Testis (tissue), 3 donors: Measurements from ENCODE around the gene CTNNA2. TPM values are rescaled to one million over a fixed set of nuclear protein-coding genes. Genes with fewer than 3 reads are reported as not detected.
"Not testable (repeated sequence)": the region's sequence is repeated elsewhere in the genome, so short reads cannot be mapped to it uniquely, and the experiment has no call there.

Experiments
- DNase-seq: peaks from one replicate; pipeline ENCODE4 v3.0.0-alpha.2; 2019
- H3K27ac ChIP-seq, 2 donors: fragments of 200-600 bp; sonication (generic); one replicate each; pipeline ENCODE4 v1.5.1; 2019
- H3K27me3 ChIP-seq: fragments of 200-600 bp; sonication (generic); one replicate; pipeline ENCODE4 v1.5.1; 2019
- H3K36me3 ChIP-seq: fragments of 200-600 bp; sonication (generic); one replicate; pipeline ENCODE4 v1.5.1; 2017; ENCODE audit warnings: low read depth; ENCODE audit errors: missing control alignments
- H3K4me1 ChIP-seq: fragments of 200-600 bp; sonication (generic); one replicate; pipeline ENCODE4 v1.5.1; 2019
- H3K4me3 ChIP-seq, 2 donors: fragments of 200-600 bp; sonication (generic); one replicate each; pipeline ENCODE4 v1.5.1; 2017 to 2019
- H3K9me3 ChIP-seq: fragments of 200-600 bp; sonication (generic); one replicate; pipeline ENCODE4 v1.5.1; 2017
- CTCF ChIP-seq, 3 experiments: fragments of 450-650 bp in 2 of 3; fragments of 200-600 bp in 1 of 3; sonication (generic) in 1 of 3; IDR thresholded peaks; one replicate each; pipeline ENCODE4 v1.5.1; 2016 to 2019; ENCODE audit warnings: antibody characterized with exemption in 3 of 3, mild to moderate bottlenecking in 2 of 3, moderate library complexity in 1 of 3
- POLR2A ChIP-seq: fragments of 450-650 bp; IDR thresholded peaks from one replicate; pipeline ENCODE4 v1.6.1; 2017; ENCODE audit warnings: antibody characterized with exemption, mild to moderate bottlenecking, moderate library complexity
- WGBS, 2 donors: methylation state at CpG; one replicate each; pipeline ENCODE4 v1.1.5; 2018; 5-methylcytosine and 5-hydroxymethylcytosine counted together
- intact Hi-C: fragments of 100-400 bp; cut with DNase I; formaldehyde crosslinking; loops from one replicate; pipeline ENCODE4 v1.15.1; 2023; ENCODE audit warnings: low total_unique reads
- polyA plus RNA-seq: library from polyadenylated mRNA; stranded (reverse); fragments of 350-450 nt; fragmentation: Illumina TruSeq; extraction: RNeasy Lipid Tissue Mini Kit (QIAGEN cat#74804); gene quantifications from one replicate; pipeline ENCODE4 v1.2.3, GENCODE V29; 2014; ENCODE audit warnings: low read depth, low replicate concordance; ENCODE audit not compliant: insufficient read depth
- total RNA-seq, 2 donors: library from RNA; depleted of rRNA; stranded (reverse); fragments of >200 nt; gene quantifications; one replicate each; pipeline ENCODE4 v1.2.3, GENCODE V29; 2016

CTNNA2 gene
- total and polyA plus RNA-seq, 3 donors from 2014 or later: 36.8 to 44.5 (median 43.4) TPM

GRCh38 chr2:80198042-80198441 is 685.2 kb downstream of the CTNNA2 start:
- no peak overlapping the region for H3K27ac ChIP-seq
- H3K4me3 ChIP-seq: no peak overlapping the region
- H3K27me3 ChIP-seq: no peaks in the 10 kb centered on the region
- H3K9me3 ChIP-seq: no peaks in the 10 kb centered on the region
- intact Hi-C loops: no loop called here
- H3K36me3 ChIP-seq: no peaks in the 10 kb centered on the region
- TF ChIP-seq CTCF (IDR thresholded peaks at IDR 0.05) (no peak), POLR2A (no peak)
- DNase-seq: no peak
- no peaks in the 10 kb centered on the region for H3K4me1 ChIP-seq
- 90 to 93% methylated on average over 2 of the region's 2 CpGs for WGBS, 2 donors

GRCh38 chr2:80199504-80199903 is 686.7 kb downstream of the CTNNA2 start:
- H3K36me3 ChIP-seq: no peaks in the 10 kb centered on the region
- TF ChIP-seq CTCF (IDR thresholded peaks at IDR 0.05) (no peak), POLR2A (no peak)
- intact Hi-C loops: no loop called here
- H3K27ac ChIP-seq: no peak overlapping the region
- H3K4me3 ChIP-seq: no peak overlapping the region
- no peak for DNase-seq
- no peaks in the 10 kb centered on the region for H3K4me1 ChIP-seq
- no peaks in the 10 kb centered on the region for H3K9me3 ChIP-seq
- H3K27me3 ChIP-seq: no peaks in the 10 kb centered on the region

GRCh38 chr2:80203929-80204328 is 691.1 kb downstream of the CTNNA2 start:
- H3K27ac ChIP-seq, H3K36me3 ChIP-seq, H3K4me1 ChIP-seq, intact Hi-C loops, H3K27me3 ChIP-seq, H3K9me3 ChIP-seq, H3K4me3 ChIP-seq, DNase-seq: not testable (repeated sequence)
- WGBS, 2 donors: 86 to 87% methylated on average over 4 of the region's 4 CpGs

GRCh38 chr2:80205498-80205897 is 692.6 kb downstream of the CTNNA2 start:
- H3K4me3 ChIP-seq: no peak overlapping the region
- intact Hi-C loops: no loop called here

GRCh38 chr2:80209458-80209857 is 696.6 kb downstream of the CTNNA2 start:
- no peaks in the 10 kb centered on the region for H3K4me1 ChIP-seq
- no peak overlapping the region for H3K4me3 ChIP-seq
- WGBS, 2 donors: 93 to 95% methylated on average over 5 of the region's 5 CpGs
- DNase-seq: no peak
- no peaks in the 10 kb centered on the region for H3K27me3 ChIP-seq
- H3K9me3 ChIP-seq: no peaks in the 10 kb centered on the region
- intact Hi-C loops: no loop called here
- no peak overlapping the region for H3K27ac ChIP-seq
- no peaks in the 10 kb centered on the region for H3K36me3 ChIP-seq
- TF ChIP-seq POLR2A: no peak
- TF ChIP-seq CTCF (IDR thresholded peaks at IDR 0.05): no peak

More at GRCh38 chr2:80205498-80205897, 692.6 kb downstream of the CTNNA2 start:
- H3K36me3 ChIP-seq: no peaks in the 10 kb centered on the region
- no peak overlapping the region for H3K27ac ChIP-seq
- no peaks in the 10 kb centered on the region for H3K4me1 ChIP-seq
- 77 to 81% methylated on average over 2 of the region's 2 CpGs for WGBS, 2 donors
- H3K27me3 ChIP-seq: no peaks in the 10 kb centered on the region
- no peaks in the 10 kb centered on the region for H3K9me3 ChIP-seq
- TF ChIP-seq CTCF (IDR thresholded peaks at IDR 0.05) (no peak), POLR2A (no peak)
- no peak for DNase-seq
